ENCODE measurements around the gene TMEM167B.
A peak's percentile ranks its signal among the peaks of the same experiment; 100 is the strongest.
"Not testable (repeated sequence)": the region's sequence is repeated elsewhere in the genome, so short reads cannot be mapped to it uniquely, and the experiment has no call there.

The TMEM167B gene

DNA sequence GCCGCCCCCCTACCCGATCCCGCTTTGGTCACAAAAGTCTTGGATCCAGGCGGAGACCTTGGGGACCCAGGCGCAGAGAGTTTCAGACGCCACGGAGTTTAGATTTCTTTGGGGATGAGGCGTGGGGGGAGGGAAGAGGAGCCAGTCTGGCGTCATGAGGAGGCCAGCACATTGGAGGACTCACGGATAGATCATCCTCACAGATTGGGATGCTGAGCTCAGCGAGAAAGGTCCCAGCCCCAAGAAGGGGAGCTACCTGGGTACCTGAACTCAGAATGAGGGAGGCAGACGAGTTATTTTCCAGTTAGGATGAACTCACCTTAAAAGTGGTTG lies 23.7 kb downstream of the TMEM167B start:
- peak; percentile 28 for DNase-seq (ENCODE audit: low spot score)

- no peak for DNase-seq (ENCODE audit: low spot score)
These were observed 25.1 kb downstream of the TMEM167B start for GRCh38 chr1:109115685-109116084.

GRCh38 chr1:109116286-109116685 lies 25.7 kb downstream of the TMEM167B start:
- no peak for DNase-seq (ENCODE audit: low spot score)

- no peak for DNase-seq (ENCODE audit: low spot score)
These were observed 27.5 kb downstream of the TMEM167B start for GRCh38 chr1:109118089-109118488.

DNA sequence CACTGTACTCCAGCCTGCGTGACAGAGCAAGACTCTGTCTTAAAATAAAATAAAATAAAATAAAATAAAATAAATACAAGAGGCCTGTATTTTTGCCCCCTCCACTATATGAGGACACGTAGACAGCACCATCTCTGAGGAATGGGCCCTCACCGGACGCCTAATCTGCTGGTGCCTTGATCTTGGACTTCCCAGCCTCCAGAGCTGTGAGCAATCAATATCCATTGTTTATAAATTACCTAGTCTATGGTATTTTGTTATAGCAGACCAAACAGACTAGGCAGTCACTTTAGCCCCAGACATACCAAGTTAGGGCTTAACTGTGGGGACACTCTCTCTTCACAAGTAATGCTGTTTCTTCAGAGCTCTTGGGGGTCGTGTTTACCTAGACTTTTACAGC lies 29.8 kb downstream of the TMEM167B start:
- DNase-seq (ENCODE audit: low spot score), result no peak

GRCh38 chr1:109131059-109131458 lies 40.5 kb downstream of the TMEM167B start:
- no peak for DNase-seq (ENCODE audit: low spot score)

- DNase-seq (ENCODE audit: low spot score), result no peak
These were observed 41.2 kb downstream of the TMEM167B start for GRCh38 chr1:109131800-109132199.

DNA sequence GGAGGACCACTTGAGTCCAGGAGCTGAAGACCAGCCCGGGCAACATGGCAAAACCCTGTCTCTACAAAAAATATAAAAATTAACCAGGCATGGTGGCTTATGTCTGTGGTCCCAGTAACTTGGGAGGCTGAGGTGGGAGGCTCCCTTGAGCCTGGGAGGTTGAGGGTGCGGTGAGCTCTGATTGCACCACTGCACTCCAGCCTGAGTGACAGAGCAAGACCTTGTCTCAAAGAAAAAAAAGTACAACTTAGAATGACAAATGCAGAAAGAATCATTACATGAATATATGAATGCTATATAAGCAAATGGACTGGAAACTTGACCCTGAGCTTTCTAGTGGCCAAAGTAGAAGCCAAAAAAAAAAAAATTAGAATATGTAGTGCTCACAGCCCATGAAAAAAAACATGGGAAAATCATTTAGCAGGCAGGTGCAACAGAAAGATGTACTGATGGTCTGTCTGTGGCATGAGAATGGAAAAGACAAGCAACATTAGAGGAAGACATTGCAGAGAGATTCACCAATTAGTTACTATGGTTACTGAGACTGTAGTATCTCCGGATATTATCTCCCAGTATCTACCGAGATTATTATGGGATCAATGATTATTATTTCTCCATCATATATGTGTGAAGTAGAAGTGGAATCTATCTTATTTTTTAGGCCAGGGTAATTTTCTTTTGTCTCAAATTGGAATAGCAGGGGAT lies 42.6 kb downstream of the TMEM167B start:
- no peak for DNase-seq (ENCODE audit: low spot score)

DNA sequence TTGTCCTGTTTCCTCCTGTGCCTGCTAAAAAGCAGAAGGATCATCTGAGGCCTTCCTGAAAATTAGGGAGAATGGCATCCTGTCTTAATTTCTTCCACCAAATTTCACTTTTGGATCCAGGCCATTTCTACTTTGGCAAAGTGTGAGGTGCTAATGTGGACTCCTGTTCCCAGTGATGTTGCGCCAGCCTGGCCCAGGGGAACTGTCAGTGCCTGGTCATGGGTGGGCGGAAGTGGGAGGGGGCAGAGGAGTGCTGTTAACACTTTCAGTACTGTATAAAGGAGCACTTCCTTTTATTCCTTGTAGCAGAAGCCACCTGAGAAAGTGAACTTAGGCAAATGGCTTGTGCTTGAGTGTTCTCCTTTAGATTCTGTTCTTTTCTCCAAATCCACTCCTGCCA lies 43.3 kb downstream of the TMEM167B start:
- DNase-seq (ENCODE audit: low spot score), result no peak

DNA sequence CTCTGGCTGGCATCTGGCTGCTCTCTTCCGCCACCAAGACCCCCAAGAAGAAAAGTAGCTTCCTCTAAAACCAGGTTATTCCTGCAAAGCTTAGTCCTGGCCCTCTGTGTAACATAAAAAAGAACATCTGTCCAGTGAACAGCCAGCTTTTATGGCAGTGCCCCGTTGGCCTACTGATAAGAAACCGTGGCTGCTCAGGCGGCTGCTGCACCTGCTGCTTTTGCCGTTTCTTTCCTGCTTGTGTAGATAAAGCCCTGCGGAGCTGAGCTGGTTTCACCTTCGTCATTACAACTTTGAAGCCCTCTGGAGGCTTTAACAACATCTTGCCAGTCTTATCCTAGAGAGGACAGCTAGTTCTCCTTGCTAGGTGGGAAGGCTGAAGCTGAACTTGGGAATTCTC lies 43.9 kb downstream of the TMEM167B start:
- no peak for DNase-seq (ENCODE audit: low spot score)

DNA sequence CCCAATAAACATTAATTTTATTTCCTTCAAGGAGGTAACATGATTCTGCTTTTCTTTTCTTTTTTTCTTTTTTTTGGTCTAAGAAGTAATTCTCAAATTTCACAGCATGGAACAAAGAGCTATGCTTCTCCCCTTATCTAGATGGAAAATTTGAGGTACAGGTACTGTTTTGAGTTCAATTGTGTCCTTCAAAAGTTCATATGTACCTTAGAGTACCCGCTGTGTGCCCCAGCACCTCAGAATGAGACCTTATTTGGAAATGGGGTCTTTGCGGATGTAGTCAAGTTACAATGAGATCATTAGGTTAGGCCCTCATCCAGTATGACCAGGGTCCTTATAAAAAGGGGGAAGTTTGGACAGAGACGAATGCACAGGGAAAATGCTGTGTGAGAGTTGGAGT lies 45.4 kb downstream of the TMEM167B start:
- DNase-seq (ENCODE audit: low spot score), result no peak

DNA sequence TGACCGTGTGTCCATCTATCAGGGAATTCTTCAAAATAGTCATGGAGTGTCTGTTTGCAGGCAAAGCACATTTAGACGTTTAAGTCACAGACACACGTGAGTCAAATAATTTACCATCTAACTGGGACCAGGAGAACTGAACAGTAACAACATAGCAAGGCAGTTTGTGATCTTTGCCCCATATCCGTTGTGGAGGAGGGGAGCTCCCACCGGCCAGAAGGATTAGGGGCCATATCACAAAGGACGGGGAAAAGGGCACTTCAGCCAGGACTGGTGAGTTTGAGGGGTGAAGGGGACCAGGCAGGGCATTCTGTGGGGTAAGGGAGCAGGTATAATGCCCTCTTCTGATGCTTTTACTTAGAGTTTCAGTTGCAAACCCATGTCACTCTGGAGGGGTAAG lies 46.2 kb downstream of the TMEM167B start:
- DNase-seq (ENCODE audit: low spot score), result no peak

- DNase-seq (ENCODE audit: low spot score), result no peak
These were observed 47.4 kb downstream of the TMEM167B start for GRCh38 chr1:109137958-109138357.

GRCh38 chr1:109138358-109138757 lies 47.8 kb downstream of the TMEM167B start:
- no peak for DNase-seq (ENCODE audit: low spot score)

- DNase-seq (ENCODE audit: low spot score), result no peak
These were observed 49.8 kb downstream of the TMEM167B start for GRCh38 chr1:109140392-109140791.

DNA sequence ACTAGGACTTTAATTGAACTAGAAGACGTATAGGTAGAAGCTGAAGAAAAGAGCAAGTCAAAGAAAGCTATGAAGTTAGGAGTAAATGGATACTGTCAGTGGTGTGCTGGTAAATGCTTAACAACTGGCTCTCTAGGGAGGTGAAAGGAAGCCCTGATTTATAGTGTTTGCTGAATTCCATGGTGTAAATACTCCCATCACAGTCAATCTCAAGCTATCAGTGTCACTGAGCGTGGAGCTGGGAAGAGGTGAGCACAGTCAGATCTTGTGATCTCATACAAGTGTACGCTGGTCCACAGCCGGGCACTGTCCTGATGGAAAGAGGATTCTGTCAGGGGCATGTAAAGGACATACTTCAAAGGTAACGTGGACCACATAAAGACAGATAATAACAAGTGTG lies 51.7 kb downstream of the TMEM167B start:
- DNase-seq (ENCODE audit: low spot score), result no peak

DNA sequence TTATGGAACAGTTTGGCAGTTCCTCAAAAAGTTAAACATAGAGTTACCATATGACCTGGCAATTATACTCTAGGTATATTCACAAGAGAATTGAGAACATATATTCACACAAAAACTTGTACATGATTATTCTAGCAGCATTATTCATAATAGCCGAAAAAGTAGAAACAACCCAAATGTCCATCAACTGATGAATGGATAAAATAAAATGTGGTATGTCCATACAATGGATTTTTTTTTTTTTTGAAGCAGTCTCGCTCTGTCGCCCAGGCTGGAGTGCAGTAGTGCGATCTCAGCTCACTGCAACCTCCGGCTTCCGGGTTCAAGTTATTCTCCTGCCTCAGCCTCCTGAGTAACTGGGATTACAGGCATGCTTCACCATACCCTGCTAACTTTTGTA lies 52.2 kb downstream of the TMEM167B start:
- DNase-seq (ENCODE audit: low spot score), result not testable (repeated sequence)
